Lower lobe of right lung (tissue), 2 donors: ENCODE results near the gene PLXNB3. TPM values are rescaled to one million over a fixed set of nuclear protein-coding genes. Genes with fewer than 3 reads are reported as not detected.
"Not testable (repeated sequence)": the region's sequence is repeated elsewhere in the genome, so short reads cannot be mapped to it uniquely, and the experiment has no call there.

Experiments
- ATAC-seq, 2 donors: fragments of 200-7000 bp; cut with Tn5 transposase; one replicate each; pipeline ENCODE4 v1.9.1; 2020 to 2022; ENCODE audit warnings: mild to moderate bottlenecking in 2 of 2, moderate library complexity in 2 of 2
- DNase-seq: peaks from one replicate; pipeline ENCODE4 v3.0.0-alpha.2; 2020
- H3K27ac ChIP-seq: fragments of 200-600 bp; one replicate; pipeline ENCODE4 v1.8.0; 2022
- H3K27me3 ChIP-seq: fragments of 200-600 bp; one replicate; pipeline ENCODE4 v1.8.0; 2022; ENCODE audit warnings: low read depth
- H3K36me3 ChIP-seq: fragments of 200-600 bp; one replicate; pipeline ENCODE4 v1.8.0; 2022; ENCODE audit warnings: mild to moderate bottlenecking
- H3K4me1 ChIP-seq: fragments of 200-600 bp; one replicate; pipeline ENCODE4 v1.8.0; 2022
- H3K4me3 ChIP-seq: fragments of 200-600 bp; one replicate; pipeline ENCODE4 v1.8.0; 2022; ENCODE audit warnings: mild to moderate bottlenecking
- H3K9me3 ChIP-seq: fragments of 200-600 bp; one replicate; pipeline ENCODE4 v1.8.0; 2022
- intact Hi-C: fragments of 100-400 bp; cut with DNase I; formaldehyde crosslinking; loops from one replicate; pipeline ENCODE4 v1.11.0; 2022
- total RNA-seq: library from RNA; stranded (reverse); fragmentation: NEBNext Ultra II Directional; extraction: Animal tissue kit (Norgen Biotek cat#: 25700); gene quantifications from one replicate; pipeline ENCODE4 v1.2.1, GENCODE V29; 2021
- TF ChIP-seq, protein P1 (sequence below): fragments of 200-600 bp; IDR thresholded peaks from one replicate; pipeline ENCODE4 v1.8.0; 2022; ENCODE audit warnings: antibody characterized with exemption, mild to moderate bottlenecking
- donor health status: DM: no; HTN: yes; CAD: no; lungs with severe emphysema.

The PLXNB3 gene
- total RNA-seq, 1 donor from 2014 or later = 4.6 TPM

- Histone ChIP-seq H3K9me3 (no peaks in the 10 kb centered on the region), H3K4me1 (no peaks in the 10 kb centered on the region), H3K27ac (no peak overlapping the region), H3K4me3 (no peak overlapping the region), H3K27me3 (no peaks in the 10 kb centered on the region), H3K36me3 (no peaks in the 10 kb centered on the region)
- DNase-seq = no peak
- intact Hi-C loops = no loop called here
- TF ChIP-seq, protein P1, sequence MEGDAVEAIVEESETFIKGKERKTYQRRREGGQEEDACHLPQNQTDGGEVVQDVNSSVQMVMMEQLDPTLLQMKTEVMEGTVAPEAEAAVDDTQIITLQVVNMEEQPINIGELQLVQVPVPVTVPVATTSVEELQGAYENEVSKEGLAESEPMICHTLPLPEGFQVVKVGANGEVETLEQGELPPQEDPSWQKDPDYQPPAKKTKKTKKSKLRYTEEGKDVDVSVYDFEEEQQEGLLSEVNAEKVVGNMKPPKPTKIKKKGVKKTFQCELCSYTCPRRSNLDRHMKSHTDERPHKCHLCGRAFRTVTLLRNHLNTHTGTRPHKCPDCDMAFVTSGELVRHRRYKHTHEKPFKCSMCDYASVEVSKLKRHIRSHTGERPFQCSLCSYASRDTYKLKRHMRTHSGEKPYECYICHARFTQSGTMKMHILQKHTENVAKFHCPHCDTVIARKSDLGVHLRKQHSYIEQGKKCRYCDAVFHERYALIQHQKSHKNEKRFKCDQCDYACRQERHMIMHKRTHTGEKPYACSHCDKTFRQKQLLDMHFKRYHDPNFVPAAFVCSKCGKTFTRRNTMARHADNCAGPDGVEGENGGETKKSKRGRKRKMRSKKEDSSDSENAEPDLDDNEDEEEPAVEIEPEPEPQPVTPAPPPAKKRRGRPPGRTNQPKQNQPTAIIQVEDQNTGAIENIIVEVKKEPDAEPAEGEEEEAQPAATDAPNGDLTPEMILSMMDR = no peak
- ATAC-seq = no peak
Observed at GRCh38 chrX:153812220-153812619, 48.2 kb downstream of the PLXNB3 start.

GRCh38 chrX:153813161-153813560 lies 49.1 kb downstream of the PLXNB3 start:
- Histone ChIP-seq H3K27me3 (no peaks in the 10 kb centered on the region), H3K36me3 (no peaks in the 10 kb centered on the region)
- ATAC-seq = no peak

GRCh38 chrX:153814591-153815315 lies 50.7 kb downstream of the PLXNB3 start:
- TF ChIP-seq, protein P1 = no peak
- intact Hi-C loops = no loop called here
- H3K4me3 ChIP-seq = no peak overlapping the region
- H3K36me3 ChIP-seq = no peaks in the 10 kb centered on the region
- no peaks in the 10 kb centered on the region for H3K4me1 ChIP-seq
- no peaks in the 10 kb centered on the region for H3K27me3 ChIP-seq
- ATAC-seq (no peak), DNase-seq (no peak)
- no peak overlapping the region for H3K27ac ChIP-seq
- no peaks in the 10 kb centered on the region for H3K9me3 ChIP-seq

More at GRCh38 chrX:153813161-153813560, 49.1 kb downstream of the PLXNB3 start:
- Histone ChIP-seq H3K9me3 (no peaks in the 10 kb centered on the region), H3K27ac (no peak overlapping the region), H3K4me3 (no peak overlapping the region), H3K4me1 (no peaks in the 10 kb centered on the region)
- TF ChIP-seq, protein P1 = no peak
- no peak for DNase-seq
- intact Hi-C loops = no loop called here

DNA sequence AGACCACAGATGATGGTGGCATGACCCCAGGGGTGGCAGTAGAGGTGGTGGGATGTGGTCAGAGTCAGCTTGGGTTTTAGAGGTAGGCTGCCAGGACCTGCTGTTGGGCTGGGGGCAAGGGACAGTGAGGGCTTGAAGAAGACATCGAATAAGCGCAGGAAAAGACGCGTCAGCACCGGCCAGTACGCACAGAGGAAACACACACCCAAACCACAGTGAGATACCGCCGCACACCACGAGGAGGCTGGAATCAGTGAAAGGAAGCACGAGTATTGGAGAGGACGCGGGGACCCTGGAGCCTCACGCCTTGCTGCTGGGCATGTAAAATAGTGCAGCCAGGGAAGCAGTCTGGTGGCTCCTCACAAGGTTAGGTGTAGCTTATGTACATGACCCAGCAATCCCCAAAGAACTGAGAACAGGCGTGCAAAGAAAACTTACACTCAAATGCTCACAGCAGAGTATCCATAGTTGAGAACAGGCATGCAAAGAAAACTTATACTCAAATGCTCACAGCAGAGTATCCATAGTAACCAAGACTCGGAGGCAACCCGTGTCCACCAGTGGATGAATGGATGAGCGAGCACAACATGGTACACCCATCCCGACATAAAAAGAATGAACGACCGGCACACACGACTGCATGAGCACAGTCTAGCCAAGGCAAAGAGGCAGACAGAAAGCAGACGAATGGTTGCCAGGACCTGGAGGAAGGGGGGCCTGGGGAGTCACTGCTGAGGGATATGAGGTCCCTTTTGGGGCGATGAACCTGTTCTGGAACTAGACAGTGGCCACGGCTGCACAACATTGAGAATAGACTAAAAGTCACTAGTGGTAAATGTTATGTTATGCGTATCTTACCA lies 53.0 kb downstream of the PLXNB3 start:
- Histone ChIP-seq H3K9me3 (no peaks in the 10 kb centered on the region), H3K4me1 (no peaks in the 10 kb centered on the region), H3K36me3 (no peaks in the 10 kb centered on the region), H3K27me3 (no peaks in the 10 kb centered on the region), H3K4me3 (no peak overlapping the region), H3K27ac (no peak overlapping the region)
- TF ChIP-seq, protein P1 = no peak
- intact Hi-C loops = no loop called here
- no peak for ATAC-seq
- no peak for DNase-seq

DNA sequence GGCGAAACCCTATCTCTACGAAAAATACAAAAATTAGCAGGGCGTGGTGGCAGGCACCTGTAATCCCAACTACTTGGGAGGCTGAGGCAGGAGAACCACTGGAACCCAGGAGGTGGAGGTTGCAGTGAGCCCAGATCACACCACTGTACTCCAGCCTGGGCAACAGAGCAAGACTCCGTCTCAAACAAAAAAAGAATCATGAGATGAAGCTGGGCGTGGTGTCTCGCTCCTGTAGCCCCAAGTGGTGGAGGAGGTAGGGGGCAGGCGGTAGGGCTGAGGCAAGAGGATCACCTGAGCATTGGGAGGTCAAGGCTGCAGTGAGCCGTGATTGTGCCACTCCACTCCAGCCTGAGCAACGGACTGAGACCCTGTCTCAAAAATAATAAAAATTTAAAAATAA lies 54.0 kb downstream of the PLXNB3 start:
- H3K9me3 ChIP-seq, H3K27me3 ChIP-seq, H3K4me1 ChIP-seq, DNase-seq, intact Hi-C loops, H3K36me3 ChIP-seq, H3K4me3 ChIP-seq, H3K27ac ChIP-seq, ATAC-seq: not testable (repeated sequence)
